NCI-H128 (cell line): Measurements from ENCODE around the gene SCCPDH.
A peak's percentile ranks its signal among the peaks of the same experiment; 100 is the strongest.

ENCODE experiments used
- DNase-seq: peaks from one replicate; lab custom pipeline; 2025; ENCODE audit not compliant: unreplicated experiment; lab: John Stamatoyannopoulos, UW

The SCCPDH gene

GRCh38 chr1:246782120-246782900 is 58.1 kb downstream of the SCCPDH start:
- peak; percentile 64 for DNase-seq

- no peak for DNase-seq
Observed at GRCh38 chr1:246784621-246785493, 60.6 kb downstream of the SCCPDH start.

GRCh38 chr1:246785494-246786111 is 61.4 kb downstream of the SCCPDH start:
- DNase-seq: no peak

GRCh38 chr1:246786606-246787238 is 62.5 kb downstream of the SCCPDH start:
- peak; percentile 77 for DNase-seq

GRCh38 chr1:246787781-246788513 is 63.7 kb downstream of the SCCPDH start:
- no peak for DNase-seq

- DNase-seq: no peak
Observed at GRCh38 chr1:246788895-246789338, 64.7 kb downstream of the SCCPDH start.

- no peak for DNase-seq
Observed at GRCh38 chr1:246789454-246790339, 65.5 kb downstream of the SCCPDH start.

GRCh38 chr1:246790364-246790763 is 66.2 kb downstream of the SCCPDH start:
- DNase-seq: no peak

- no peak for DNase-seq
Observed at GRCh38 chr1:246790833-246791232, 66.6 kb downstream of the SCCPDH start.

- DNase-seq: no peak
Observed at GRCh38 chr1:246791303-246791918, 67.2 kb downstream of the SCCPDH start.

GRCh38 chr1:246792603-246793002 is 68.4 kb downstream of the SCCPDH start:
- no peak for DNase-seq

- no peak for DNase-seq
Observed at GRCh38 chr1:246793356-246793896, 69.2 kb downstream of the SCCPDH start.

GRCh38 chr1:246794048-246794827 is 70.0 kb downstream of the SCCPDH start:
- DNase-seq: no peak

GRCh38 chr1:246794828-246795671 is 70.8 kb downstream of the SCCPDH start:
- no peak for DNase-seq

GRCh38 chr1:246795906-246796694 is 71.9 kb downstream of the SCCPDH start:
- no peak for DNase-seq

GRCh38 chr1:246797157-246797556 is 72.9 kb downstream of the SCCPDH start:
- DNase-seq: no peak
